ENCODE data around the gene MCF2L2.

The MCF2L2 gene

GRCh38 chr3:183291497-183292031 is 136.9 kb downstream of the MCF2L2 start:
- H3K27me3 ChIP-seq (ENCODE audit: control insufficient read depth, insufficient read depth, low read length): no peaks in the 10 kb centered on the region
- H3K36me3 ChIP-seq (ENCODE audit: control insufficient read depth, insufficient read depth, low read length): peaks cover 41% of the 10 kb centered on the region
- H3K9ac ChIP-seq (ENCODE audit: low read length): no peak overlapping the region
- no peaks in the 10 kb centered on the region for H3K9me3 ChIP-seq (ENCODE audit: control insufficient read depth, insufficient read depth, low read depth, low read length)
- no peak overlapping the region for H3K4me3 ChIP-seq (ENCODE audit: low read depth, low read length)
- no peaks in the 10 kb centered on the region for H3K4me1 ChIP-seq (ENCODE audit: control insufficient read depth, insufficient read depth, low read length)
- H3K27ac ChIP-seq (ENCODE audit: low read depth, low read length): no peak overlapping the region

DNA sequence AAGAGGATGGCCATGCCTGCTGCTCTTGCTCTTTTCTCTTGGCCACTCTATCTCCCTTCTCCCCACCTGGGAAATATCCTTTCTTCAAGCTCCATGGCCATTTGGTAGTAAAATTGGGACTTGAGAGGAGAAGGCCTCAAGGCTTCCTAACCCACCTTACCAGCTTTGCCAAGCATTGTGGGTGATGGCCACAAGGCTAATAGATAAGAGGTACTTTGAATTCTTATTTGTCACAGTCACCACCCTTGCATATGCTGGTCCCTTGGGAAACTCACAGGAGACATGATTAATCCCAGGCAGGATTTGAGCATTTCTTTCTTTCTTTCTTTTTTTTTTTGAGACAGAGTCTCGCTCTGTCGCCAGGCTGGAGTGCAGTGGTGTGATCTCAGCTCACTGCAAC is 138.2 kb downstream of the MCF2L2 start:
- no peaks in the 10 kb centered on the region for H3K4me1 ChIP-seq (ENCODE audit: control insufficient read depth, insufficient read depth, low read length)
- no peak overlapping the region for H3K27ac ChIP-seq (ENCODE audit: low read depth, low read length)
- no peaks in the 10 kb centered on the region for H3K9me3 ChIP-seq (ENCODE audit: control insufficient read depth, insufficient read depth, low read depth, low read length)
- H3K36me3 ChIP-seq (ENCODE audit: control insufficient read depth, insufficient read depth, low read length): peaks cover 33% of the 10 kb centered on the region
- H3K9ac ChIP-seq (ENCODE audit: low read length): no peak overlapping the region
- H3K4me3 ChIP-seq (ENCODE audit: low read depth, low read length): no peak overlapping the region
- no peaks in the 10 kb centered on the region for H3K27me3 ChIP-seq (ENCODE audit: control insufficient read depth, insufficient read depth, low read length)

DNA sequence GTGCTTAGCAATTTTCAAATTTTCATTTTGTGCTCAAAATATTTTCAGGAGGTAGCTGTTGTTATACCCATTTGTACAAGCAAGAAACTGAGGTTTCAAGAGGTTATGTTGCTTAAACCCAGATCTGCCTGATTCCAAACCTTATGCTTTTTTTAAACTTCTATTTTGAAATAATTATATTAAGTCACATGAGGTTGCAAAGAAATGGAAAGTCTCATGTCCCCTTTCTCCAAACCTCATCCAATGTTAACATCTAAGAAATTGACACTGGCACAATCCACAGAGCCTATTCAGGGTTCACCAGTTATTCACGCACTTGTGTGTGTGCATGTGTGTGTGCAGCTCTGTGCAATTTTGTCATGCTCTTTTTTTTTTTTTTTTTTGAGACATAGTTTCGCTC is 140.3 kb downstream of the MCF2L2 start:
- Histone ChIP-seq H3K9ac (ENCODE audit: low read length) (no peak overlapping the region), H3K4me1 (ENCODE audit: control insufficient read depth, insufficient read depth, low read length) (no peaks in the 10 kb centered on the region), H3K9me3 (ENCODE audit: control insufficient read depth, insufficient read depth, low read depth, low read length) (no peaks in the 10 kb centered on the region), H3K27me3 (ENCODE audit: control insufficient read depth, insufficient read depth, low read length) (no peaks in the 10 kb centered on the region), H3K4me3 (ENCODE audit: low read depth, low read length) (no peak overlapping the region), H3K27ac (ENCODE audit: low read depth, low read length) (no peak overlapping the region), H3K36me3 (ENCODE audit: control insufficient read depth, insufficient read depth, low read length) (peaks cover 23% of the 10 kb centered on the region)

DNA sequence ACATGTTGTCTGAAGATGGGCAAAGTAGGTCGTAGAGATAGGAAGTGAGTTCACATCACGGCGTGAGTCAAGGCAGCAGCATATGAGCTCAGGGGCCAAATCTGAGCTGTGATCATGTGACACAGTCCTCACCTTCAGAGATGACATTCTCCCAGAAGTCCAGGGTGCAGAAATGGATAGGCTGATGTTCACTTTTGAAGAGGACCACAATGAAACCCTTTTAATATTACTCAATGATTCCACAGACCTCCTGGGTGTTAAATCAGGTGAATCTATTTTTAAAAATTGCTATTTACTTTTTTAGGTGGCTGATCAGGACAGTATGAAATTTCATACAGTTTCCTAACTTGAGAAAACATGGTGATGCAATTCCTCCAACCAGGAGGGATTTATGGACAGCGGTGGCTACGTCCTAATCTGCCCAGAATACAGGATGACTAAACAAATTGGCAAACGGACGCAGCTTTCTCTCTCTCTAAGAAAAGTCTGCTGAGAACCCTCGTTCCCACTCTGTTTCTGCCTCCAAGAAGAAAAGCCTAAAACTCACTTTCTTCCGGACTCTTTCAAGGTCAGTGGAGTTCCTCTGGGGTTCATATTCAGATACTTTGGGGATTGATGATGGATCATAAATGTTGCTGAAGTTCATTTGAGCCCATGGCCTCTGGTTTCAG is 141.0 kb downstream of the MCF2L2 start:
- Histone ChIP-seq H3K4me3 (ENCODE audit: low read depth, low read length) (no peak overlapping the region), H3K27ac (ENCODE audit: low read depth, low read length) (no peak overlapping the region)

GRCh38 chr3:183285828-183286457 is 142.5 kb downstream of the MCF2L2 start:
- H3K9ac ChIP-seq (ENCODE audit: low read length): no peak overlapping the region
- no peak overlapping the region for H3K4me3 ChIP-seq (ENCODE audit: low read depth, low read length)
- no peak overlapping the region for H3K27ac ChIP-seq (ENCODE audit: low read depth, low read length)

More for the DNA sequence above, 141.0 kb downstream of the MCF2L2 start:
- no peaks in the 10 kb centered on the region for H3K9me3 ChIP-seq (ENCODE audit: control insufficient read depth, insufficient read depth, low read depth, low read length)
- no peak overlapping the region for H3K9ac ChIP-seq (ENCODE audit: low read length)
- H3K27me3 ChIP-seq (ENCODE audit: control insufficient read depth, insufficient read depth, low read length): no peaks in the 10 kb centered on the region
- H3K36me3 ChIP-seq (ENCODE audit: control insufficient read depth, insufficient read depth, low read length): peaks cover 23% of the 10 kb centered on the region
- no peaks in the 10 kb centered on the region for H3K4me1 ChIP-seq (ENCODE audit: control insufficient read depth, insufficient read depth, low read length)

GRCh38 chr3:183285318-183285717 is 143.1 kb downstream of the MCF2L2 start:
- Histone ChIP-seq H3K9ac (ENCODE audit: low read length) (no peak overlapping the region), H3K36me3 (ENCODE audit: control insufficient read depth, insufficient read depth, low read length) (peaks cover 16% of the 10 kb centered on the region), H3K27me3 (ENCODE audit: control insufficient read depth, insufficient read depth, low read length) (no peaks in the 10 kb centered on the region), H3K27ac (ENCODE audit: low read depth, low read length) (no peak overlapping the region), H3K9me3 (ENCODE audit: control insufficient read depth, insufficient read depth, low read depth, low read length) (no peaks in the 10 kb centered on the region), H3K4me3 (ENCODE audit: low read depth, low read length) (no peak overlapping the region), H3K4me1 (ENCODE audit: control insufficient read depth, insufficient read depth, low read length) (peaks cover 3% of the 10 kb centered on the region; the same call in 1 of the 2 replicates)

More at GRCh38 chr3:183285828-183286457, 142.5 kb downstream of the MCF2L2 start:
- no peaks in the 10 kb centered on the region for H3K9me3 ChIP-seq (ENCODE audit: control insufficient read depth, insufficient read depth, low read depth, low read length)
- no peaks in the 10 kb centered on the region for H3K27me3 ChIP-seq (ENCODE audit: control insufficient read depth, insufficient read depth, low read length)
- peaks cover 3% of the 10 kb centered on the region; the same call in 1 of the 2 replicates for H3K4me1 ChIP-seq (ENCODE audit: control insufficient read depth, insufficient read depth, low read length)
- peaks cover 19% of the 10 kb centered on the region for H3K36me3 ChIP-seq (ENCODE audit: control insufficient read depth, insufficient read depth, low read length)

GRCh38 chr3:183284570-183284969 is 143.8 kb downstream of the MCF2L2 start:
- Histone ChIP-seq H3K27ac (ENCODE audit: low read depth, low read length) (no peak overlapping the region), H3K27me3 (ENCODE audit: control insufficient read depth, insufficient read depth, low read length) (no peaks in the 10 kb centered on the region), H3K9me3 (ENCODE audit: control insufficient read depth, insufficient read depth, low read depth, low read length) (no peaks in the 10 kb centered on the region), H3K9ac (ENCODE audit: low read length) (no peak overlapping the region), H3K36me3 (ENCODE audit: control insufficient read depth, insufficient read depth, low read length) (peaks cover 16% of the 10 kb centered on the region), H3K4me3 (ENCODE audit: low read depth, low read length) (no peak overlapping the region), H3K4me1 (ENCODE audit: control insufficient read depth, insufficient read depth, low read length) (peaks cover 3% of the 10 kb centered on the region; the same call in 1 of the 2 replicates)

DNA sequence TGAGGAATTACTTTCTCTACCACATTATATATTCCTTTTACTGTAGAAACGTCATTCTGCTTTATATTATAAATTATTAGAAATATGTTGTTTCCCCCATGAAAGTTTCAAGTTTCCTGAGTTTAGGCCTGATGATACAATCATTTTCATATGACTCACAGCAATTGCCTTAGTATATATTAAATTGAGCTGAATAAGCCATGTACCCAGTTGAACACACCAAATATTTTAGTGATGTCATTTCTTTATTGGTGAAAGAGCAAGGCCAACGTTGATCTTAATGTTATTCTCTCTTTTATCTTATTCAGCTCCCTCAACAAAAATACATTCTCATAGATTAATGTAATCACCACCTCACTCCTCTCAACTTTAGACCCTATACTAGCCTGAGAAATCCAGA is 144.5 kb downstream of the MCF2L2 start:
- Histone ChIP-seq H3K4me3 (ENCODE audit: low read depth, low read length) (no peak overlapping the region), H3K27me3 (ENCODE audit: control insufficient read depth, insufficient read depth, low read length) (no peaks in the 10 kb centered on the region), H3K9me3 (ENCODE audit: control insufficient read depth, insufficient read depth, low read depth, low read length) (no peaks in the 10 kb centered on the region), H3K4me1 (ENCODE audit: control insufficient read depth, insufficient read depth, low read length) (peaks cover 3% of the 10 kb centered on the region; the same call in 1 of the 2 replicates), H3K27ac (ENCODE audit: low read depth, low read length) (no peak overlapping the region), H3K9ac (ENCODE audit: low read length) (no peak overlapping the region), H3K36me3 (ENCODE audit: control insufficient read depth, insufficient read depth, low read length) (peaks cover 13% of the 10 kb centered on the region)

- Histone ChIP-seq H3K27ac (ENCODE audit: low read depth, low read length) (no peak overlapping the region), H3K4me3 (ENCODE audit: low read depth, low read length) (no peak overlapping the region), H3K9ac (ENCODE audit: low read length) (no peak overlapping the region), H3K9me3 (ENCODE audit: control insufficient read depth, insufficient read depth, low read depth, low read length) (no peaks in the 10 kb centered on the region), H3K27me3 (ENCODE audit: control insufficient read depth, insufficient read depth, low read length) (no peaks in the 10 kb centered on the region), H3K36me3 (ENCODE audit: control insufficient read depth, insufficient read depth, low read length) (no peaks in the 10 kb centered on the region), H3K4me1 (ENCODE audit: control insufficient read depth, insufficient read depth, low read length) (peaks cover 3% of the 10 kb centered on the region; the same call in 1 of the 2 replicates)
These were observed 147.2 kb downstream of the MCF2L2 start for GRCh38 chr3:183281126-183281797.

DNA sequence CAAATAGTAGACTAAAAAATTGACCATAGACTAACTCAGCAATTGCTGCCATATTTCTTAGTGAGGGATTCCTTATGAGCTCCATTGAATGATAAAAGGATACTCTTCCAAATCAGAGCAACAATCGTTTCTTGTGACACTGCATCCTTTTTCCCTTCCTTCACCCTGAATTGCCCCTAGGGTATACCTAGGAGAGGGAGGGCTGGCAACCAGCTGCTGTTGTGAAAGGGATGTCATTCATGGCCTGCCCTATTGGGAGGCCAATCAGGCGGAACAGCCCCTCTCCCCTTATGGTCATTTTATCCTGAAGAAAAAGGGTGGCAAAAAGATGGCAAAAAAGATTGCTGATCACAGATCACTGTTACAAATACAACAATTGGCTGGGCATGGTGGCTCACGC is 149.0 kb downstream of the MCF2L2 start:
- no peaks in the 10 kb centered on the region for H3K27me3 ChIP-seq (ENCODE audit: control insufficient read depth, insufficient read depth, low read length)

More for the DNA sequence above, 149.0 kb downstream of the MCF2L2 start:
- Histone ChIP-seq H3K9me3 (ENCODE audit: control insufficient read depth, insufficient read depth, low read depth, low read length) (no peaks in the 10 kb centered on the region), H3K9ac (ENCODE audit: low read length) (no peak overlapping the region), H3K4me1 (ENCODE audit: control insufficient read depth, insufficient read depth, low read length) (peaks cover 3% of the 10 kb centered on the region; the same call in 1 of the 2 replicates), H3K36me3 (ENCODE audit: control insufficient read depth, insufficient read depth, low read length) (no peaks in the 10 kb centered on the region), H3K4me3 (ENCODE audit: low read depth, low read length) (no peak overlapping the region), H3K27ac (ENCODE audit: low read depth, low read length) (no peak overlapping the region)

Data from HUES6 (cell line).